Renal cortex interstitium (tissue), 11 donors: Measurements from ENCODE around the gene FGF6. TPM values are rescaled to one million over a fixed set of nuclear protein-coding genes. Genes with fewer than 3 reads are reported as not detected.
A peak's percentile ranks its signal among the peaks of the same experiment; 100 is the strongest.

ENCODE experiments used
- DNase-seq, 11 donors: peaks; one replicate each; pipeline ENCODE4 v3.0.0-alpha.2; 2013; ENCODE audit warnings: low read depth in 9 of 11, low spot score in 4 of 11; ENCODE audit errors: extremely low read depth in 1 of 11
- polyA plus RNA-seq, 3 donors: library from polyadenylated mRNA; unstranded; fragments of 120-200 nt; gene quantifications; one replicate each; pipeline ENCODE4 v1.2.1, GENCODE V29; 2013; ENCODE audit not compliant: insufficient read length in 3 of 3

Gene FGF6
- polyA plus RNA-seq, 3 donors, result not detected

DNA sequence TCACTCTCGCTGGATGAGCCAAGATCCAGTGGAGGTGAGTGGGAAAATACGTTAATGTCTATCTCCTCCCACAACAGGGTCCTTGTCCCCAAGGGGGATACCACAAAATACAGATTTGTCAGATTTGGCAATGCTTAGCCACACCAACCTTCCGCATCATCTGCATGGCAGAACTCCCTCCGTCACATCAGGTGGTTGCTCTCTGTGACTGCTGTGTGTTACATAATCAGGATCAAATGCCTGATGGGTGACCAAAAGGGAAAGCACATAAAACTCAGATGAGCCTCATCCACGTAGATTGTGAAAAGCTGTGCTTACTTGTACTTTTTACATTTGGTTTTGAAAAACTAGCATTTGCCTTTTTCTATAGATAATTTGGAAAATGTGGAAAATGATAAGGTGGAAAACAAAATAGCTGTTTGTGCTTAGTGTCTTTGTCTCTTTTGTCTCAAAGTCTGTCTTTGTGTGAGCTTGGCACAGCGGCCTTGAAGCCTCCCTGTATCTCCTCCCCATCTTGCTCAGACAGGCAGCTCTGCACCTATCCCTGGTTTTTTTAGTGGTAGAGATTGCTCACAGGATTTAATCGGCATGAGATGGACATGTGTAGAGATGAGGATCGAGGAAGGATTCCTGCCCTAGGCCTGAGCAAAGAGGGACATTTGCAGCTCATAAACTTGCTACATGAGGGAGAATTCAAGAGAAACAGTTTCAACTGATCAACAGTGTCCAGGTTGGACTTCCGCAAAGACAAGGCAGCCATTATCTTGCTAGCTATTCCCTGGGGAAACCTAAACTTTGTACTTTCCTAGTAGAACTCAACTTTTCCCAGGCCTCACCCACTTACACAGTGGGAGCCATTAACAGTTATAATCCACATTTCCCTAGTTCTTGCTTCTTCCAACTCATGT, 3.6 kb upstream of the FGF6 start:
- DNase-seq, result no peak

- DNase-seq, result no peak
These were observed 2.8 kb upstream of the FGF6 start for GRCh38 chr12:4448371-4448940.

GRCh38 chr12:4447151-4447550, 1.5 kb upstream of the FGF6 start:
- DNase-seq, result no peak

- no peak for DNase-seq
These were observed 720 bp upstream of the FGF6 start for GRCh38 chr12:4446335-4446734.

GRCh38 chr12:4444031-4444430, 1.6 kb downstream of the FGF6 start:
- DNase-seq, result no peak

DNA sequence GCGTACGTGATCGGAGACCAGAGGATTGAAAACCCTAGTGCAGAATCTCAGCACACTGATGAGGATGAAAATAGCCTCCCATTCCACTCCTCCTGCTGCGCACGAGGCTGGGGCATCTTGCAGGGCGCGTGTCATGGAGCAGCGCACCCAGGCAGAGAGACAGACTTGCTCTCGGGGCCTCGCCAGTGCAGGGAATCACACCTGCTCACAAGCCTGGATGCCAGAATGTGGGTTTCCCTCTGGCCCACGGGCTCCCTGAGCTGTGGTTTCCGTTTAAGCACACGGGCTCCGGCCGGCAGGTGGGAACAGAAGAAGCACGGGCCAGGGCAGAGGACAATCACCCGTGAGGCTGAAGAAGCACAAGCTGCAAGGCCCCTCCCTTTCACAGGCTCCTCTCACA, 2.0 kb downstream of the FGF6 start:
- no peak for DNase-seq

GRCh38 chr12:4441355-4442335, 4.0 kb downstream of the FGF6 start:
- DNase-seq, result no peak

- no peak for DNase-seq
These were observed 5.3 kb downstream of the FGF6 start for GRCh38 chr12:4440187-4440941.

- no peak for DNase-seq
These were observed 5.9 kb downstream of the FGF6 start for GRCh38 chr12:4439736-4440135.

DNA sequence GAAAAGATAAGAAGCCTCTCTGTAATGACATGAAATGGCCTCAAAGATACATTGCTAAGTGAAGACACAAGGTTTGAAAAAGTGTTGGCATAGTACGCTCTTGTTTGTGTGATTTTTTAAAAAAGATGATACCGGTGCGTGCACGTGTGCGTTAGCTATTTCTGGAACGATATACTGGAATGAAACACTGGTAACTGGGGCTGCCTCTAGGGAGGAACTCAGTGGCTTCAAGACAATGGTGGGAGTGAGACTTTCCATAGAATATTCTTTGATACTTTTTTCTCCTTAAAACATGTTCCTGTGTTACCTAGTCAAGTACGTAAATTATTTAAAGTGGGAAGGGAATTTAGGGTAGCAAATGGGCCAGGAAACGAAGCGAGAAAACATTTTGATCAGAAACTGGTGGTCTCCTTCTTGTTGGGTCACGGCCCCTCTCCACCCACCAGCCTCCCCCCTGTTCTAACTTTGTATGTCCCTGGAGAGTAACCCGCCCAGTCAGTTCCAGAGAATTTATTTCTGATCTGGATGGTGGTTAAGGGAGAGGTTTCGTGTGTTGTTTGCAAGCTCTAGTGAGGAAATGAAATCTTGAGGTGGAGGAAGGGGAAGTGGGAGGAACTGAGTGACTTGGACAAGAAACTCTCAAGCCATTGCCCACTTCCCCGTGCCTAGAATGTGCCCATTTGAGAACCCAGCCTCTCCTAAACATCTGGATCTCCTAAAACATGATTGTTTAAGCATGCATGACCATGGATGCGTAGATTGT, 6.6 kb downstream of the FGF6 start:
- no peak for DNase-seq

GRCh38 chr12:4435537-4435936, 10.1 kb downstream of the FGF6 start:
- DNase-seq, result no peak

DNA sequence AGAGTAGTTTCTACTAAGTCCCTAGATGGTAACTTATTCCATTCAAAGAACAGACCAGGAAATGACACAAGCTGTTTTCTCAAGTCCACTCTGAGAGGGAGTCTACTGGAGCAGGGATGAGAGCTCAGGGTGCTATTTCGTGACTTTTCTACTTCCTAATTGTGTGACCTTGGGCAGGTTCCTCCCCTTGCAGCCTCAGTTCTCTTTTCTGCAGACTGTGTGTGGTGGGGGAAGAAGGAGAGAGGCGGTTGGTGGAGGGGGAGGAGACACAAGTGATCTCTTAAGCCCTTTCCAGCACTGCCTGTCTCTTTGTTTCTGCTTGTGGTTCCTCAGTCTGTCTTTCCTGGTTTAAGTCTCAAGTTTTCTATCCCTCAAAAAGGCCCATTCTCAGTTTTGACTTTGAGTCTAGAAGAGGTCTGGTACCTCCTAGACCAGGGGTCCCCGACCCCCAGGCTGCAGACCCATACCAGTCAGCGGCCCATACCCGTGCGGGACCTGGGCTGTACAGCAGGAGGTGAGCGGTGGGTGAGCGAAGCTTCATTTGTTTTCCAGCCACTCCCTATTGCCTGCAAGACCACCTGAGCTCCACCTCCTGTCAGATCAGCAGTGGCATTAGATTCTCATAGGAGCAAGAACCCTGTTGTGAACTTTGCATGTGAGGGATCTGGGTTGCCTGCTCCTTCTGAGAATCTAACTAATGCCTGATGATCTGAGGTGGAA, 10.7 kb downstream of the FGF6 start:
- DNase-seq, result no peak

DNA sequence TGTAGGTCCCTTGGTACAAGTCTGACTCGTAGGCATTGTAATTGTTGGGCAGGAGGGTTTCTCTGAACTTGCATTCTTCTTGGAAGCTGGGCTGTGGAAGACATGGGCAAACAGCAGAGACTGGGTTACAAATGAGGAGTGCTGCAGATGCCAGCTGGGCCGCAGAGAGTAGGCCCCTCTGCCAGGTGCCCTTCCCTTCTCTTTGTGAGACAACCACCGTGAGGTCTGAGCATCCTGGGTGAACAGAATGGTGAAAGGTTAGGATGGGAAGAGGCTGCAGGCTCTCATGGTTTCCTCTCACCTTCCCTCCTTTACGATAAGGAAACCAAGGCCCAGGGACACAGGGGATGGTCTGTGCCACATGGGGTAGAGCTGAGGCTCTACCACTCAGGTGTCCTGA, 11.3 kb downstream of the FGF6 start:
- DNase-seq, result no peak

GRCh38 chr12:4433745-4434058, 11.9 kb downstream of the FGF6 start:
- DNase-seq, result peak in 2 of 11 donors; percentile 14 to 32

DNA sequence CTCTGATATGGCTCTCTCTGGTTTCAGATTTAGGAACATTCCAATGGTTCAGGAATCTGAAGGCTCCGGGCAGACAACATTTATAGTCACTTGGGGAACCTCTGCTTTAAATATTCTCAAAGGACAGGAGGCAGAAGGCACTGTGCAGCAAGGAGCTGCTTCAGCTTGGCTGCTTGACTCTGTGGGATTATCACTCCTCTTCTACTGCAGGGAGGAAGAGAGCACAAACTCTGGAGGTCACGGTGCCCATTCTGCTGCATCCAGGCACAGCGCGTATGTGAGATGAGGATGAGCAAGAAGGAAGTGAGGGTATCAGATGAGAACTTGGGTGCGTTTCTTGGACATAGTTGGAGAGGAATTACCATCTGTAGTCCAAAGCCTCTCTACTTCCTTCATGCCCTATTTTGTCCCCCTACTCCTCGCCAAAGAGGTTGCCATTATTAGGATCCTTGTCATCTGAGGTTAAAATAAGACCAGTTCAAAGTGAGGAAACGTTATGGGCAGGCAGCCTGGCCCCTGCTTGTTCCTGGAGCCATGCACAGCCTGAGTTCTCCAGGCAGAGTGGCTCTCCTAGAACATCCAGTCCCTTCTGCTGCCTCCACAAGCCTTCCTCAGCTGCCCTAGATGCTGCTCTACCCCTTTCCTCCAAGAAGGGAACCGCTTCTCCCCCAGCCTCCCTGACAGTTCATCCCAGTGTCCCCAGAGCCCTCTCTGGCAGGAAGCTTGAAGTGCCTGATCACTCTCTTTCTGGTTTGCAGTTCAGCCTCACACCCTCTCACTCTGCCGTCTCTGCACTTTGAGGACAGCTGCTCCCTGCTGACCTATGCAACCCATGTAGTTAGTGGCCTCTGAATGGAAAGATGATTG, 12.5 kb downstream of the FGF6 start:
- DNase-seq, result no peak

DNA sequence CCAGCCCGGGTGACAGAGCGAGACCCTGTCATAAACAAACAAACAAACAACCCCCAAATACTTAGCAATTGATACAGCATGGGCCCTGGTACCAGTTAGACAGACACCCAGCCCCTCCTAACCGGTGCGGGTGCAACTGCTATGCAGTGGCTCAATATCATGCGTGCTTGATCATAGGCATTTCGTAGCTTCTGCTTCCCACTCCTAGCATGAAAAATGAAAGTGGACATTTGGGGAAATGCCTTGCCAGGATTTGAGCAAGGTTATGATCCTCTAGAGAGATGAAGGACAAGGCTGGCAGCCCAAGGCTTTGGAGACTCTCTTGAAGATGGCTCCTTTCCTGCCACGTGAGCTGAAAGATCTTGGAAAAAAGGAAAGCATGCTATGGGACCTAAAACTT, 13.7 kb downstream of the FGF6 start:
- no peak for DNase-seq

DNA sequence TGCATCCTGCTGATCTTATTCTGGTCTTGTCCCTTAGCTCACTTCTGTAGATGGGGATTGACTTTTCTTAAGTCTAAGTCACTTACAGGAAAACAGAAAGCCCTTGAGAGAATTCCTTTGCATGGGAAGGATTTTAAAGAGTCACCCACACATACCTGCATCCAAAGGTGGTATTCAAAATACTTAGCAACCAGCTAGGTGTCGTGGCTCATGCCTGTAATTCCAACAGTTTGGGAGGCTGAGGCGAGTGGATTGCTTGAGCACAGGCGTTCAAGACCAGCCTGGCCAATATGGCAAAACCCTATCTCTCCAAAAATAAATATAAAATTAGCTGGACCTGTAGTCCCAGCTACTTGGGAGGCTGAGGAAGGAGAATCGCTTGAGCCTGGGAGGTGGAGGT, 14.2 kb downstream of the FGF6 start:
- DNase-seq, result no peak
